Endothelial cell of umbilical vein (primary cell): ENCODE results near the gene EARS2. TPM values are rescaled to one million over a fixed set of nuclear protein-coding genes. Genes with fewer than 3 reads are reported as not detected.

Experiments used
- BruUV-seq: library from RNA; stranded (reverse); fragments of 400-500 nt; replicated peaks from 2 replicates; lab custom pipeline; 2021; lab: Mats Ljungman, UMichigan
- CTCF ChIA-PET: fragments of 300-600, 350-600 bp; sonication (Branson Sonifier 250); formaldehyde crosslinking; loops from one replicate; lab custom pipeline; 2021; ENCODE audit warnings: antibody characterized with exemption, inconsistent platforms; lab: Charles Lee
- POLR2A ChIA-PET: fragments of 300-600, 350-600 bp; sonication (Branson Sonifier 250); formaldehyde crosslinking; loops from one replicate; lab custom pipeline; 2021; ENCODE audit warnings: antibody characterized with exemption, inconsistent platforms; lab: Charles Lee
- DNase-seq: peaks from one replicate; pipeline ENCODE4 v3.0.0-alpha.2; 2011; ENCODE audit warnings: low read depth, low spot score
- FAIRE-seq: peaks from 2 replicates; lab custom pipeline; 2011; peaks lifted over from hg19 to GRCh38; lab: Jason Lieb, UNC
- H2AFZ ChIP-seq: 2 replicates; pipeline ENCODE4 v1.6.0; 2012; ENCODE audit warnings: low read depth, low read length, control low read depth, inconsistent platforms
- H3K27ac ChIP-seq: 2 replicates; pipeline ENCODE4 v1.5.1; 2011; ENCODE audit warnings: low read depth, mild to moderate bottlenecking, control low read depth, low read length, moderate library complexity; ENCODE audit not compliant: insufficient read depth
- H3K27me3 ChIP-seq, 2 experiments: 2 replicates each; pipeline versions ENCODE4 v1.6.0 to v1.6.1; 2011; ENCODE audit warnings: low read length in 2 of 2, mixed read lengths in 1 of 2; ENCODE audit not compliant: control insufficient read depth in 2 of 2, insufficient read depth in 2 of 2
- H3K36me3 ChIP-seq, 2 experiments: 2 replicates in 1 of 2; 3 replicates in 1 of 2; pipeline ENCODE4 v1.5.1; 2011; ENCODE audit warnings: low read length in 2 of 2, mild to moderate bottlenecking in 1 of 2, moderate library complexity in 1 of 2; ENCODE audit not compliant: control insufficient read depth in 2 of 2, insufficient read depth in 2 of 2; ENCODE audit errors: extremely low read depth in 1 of 2
- H3K4me1 ChIP-seq: 3 replicates; pipeline ENCODE4 v1.5.1; 2011; ENCODE audit warnings: mild to moderate bottlenecking, low read length; ENCODE audit not compliant: control insufficient read depth, insufficient read depth; ENCODE audit errors: extremely low read depth
- H3K4me2 ChIP-seq: 2 replicates; pipeline ENCODE4 v1.6.1; 2011; ENCODE audit warnings: low read length, control low read depth, mixed read lengths; ENCODE audit not compliant: insufficient read depth
- H3K4me3 ChIP-seq, 3 experiments: fragments of 200-600 bp in 1 of 3; sonication (generic), shearing (Covaris generic) in 1 of 3; replicated peaks in 1 of 3; 2 replicates each; pipeline ENCODE4 v1.5.1; 2011 to 2016; ENCODE audit warnings: control low read depth in 3 of 3, low read length in 3 of 3, mild to moderate bottlenecking in 2 of 3, inconsistent platforms in 1 of 3, low read depth in 1 of 3, moderate library complexity in 1 of 3; ENCODE audit not compliant: insufficient read depth in 1 of 3
- H3K79me2 ChIP-seq: 2 replicates; pipeline ENCODE4 v1.6.0; 2012; ENCODE audit warnings: low read length, inconsistent platforms; ENCODE audit not compliant: control insufficient read depth, insufficient read depth
- H3K9ac ChIP-seq: replicated peaks from 2 replicates; pipeline ENCODE3; 2011; ENCODE audit warnings: low read length, control low read depth; ENCODE audit not compliant: insufficient read depth; ENCODE audit errors: extremely low read depth
- H3K9me1 ChIP-seq: replicated peaks from 3 replicates; pipeline ENCODE4 v1.6.0; 2011; ENCODE audit warnings: mild to moderate bottlenecking, low read length; ENCODE audit not compliant: control insufficient read depth, insufficient read depth; ENCODE audit errors: extremely low read depth
- H3K9me3 ChIP-seq: replicated peaks from 2 replicates; pipeline ENCODE4 v1.5.1; 2012; ENCODE audit warnings: low read length, inconsistent platforms; ENCODE audit not compliant: control insufficient read depth, insufficient read depth
- H4K20me1 ChIP-seq: replicated peaks from 2 replicates; pipeline ENCODE3; 2011; ENCODE audit warnings: mild to moderate bottlenecking, low read length; ENCODE audit not compliant: control insufficient read depth, insufficient read depth; ENCODE audit errors: extremely low read depth
- EZH2 ChIP-seq: IDR thresholded peaks from 2 replicates; pipeline ENCODE4 v1.6.1; 2012; ENCODE audit warnings: borderline replicate concordance, low read depth, mild to moderate bottlenecking, moderate library complexity, low read length, inconsistent platforms; ENCODE audit not compliant: severe bottlenecking
- FOS ChIP-seq: IDR thresholded peaks from 2 replicates; pipeline ENCODE4 v1.6.1; 2011; ENCODE audit warnings: mild to moderate bottlenecking, low read length, moderate library complexity, borderline replicate concordance; ENCODE audit not compliant: insufficient read depth
- GATA2 ChIP-seq: IDR thresholded peaks from 2 replicates; pipeline ENCODE4 v1.7.0; 2011; ENCODE audit warnings: low read depth, mild to moderate bottlenecking, moderate library complexity, mixed read lengths, low read length; ENCODE audit not compliant: insufficient read length, insufficient read depth
- JUN ChIP-seq: IDR thresholded peaks from 2 replicates; pipeline ENCODE4 v1.6.1; 2011; ENCODE audit warnings: borderline replicate concordance, low read depth; ENCODE audit not compliant: insufficient read length, insufficient read depth
- MYC ChIP-seq: IDR thresholded peaks from one replicate; pipeline ENCODE4 v1.6.1; 2011; ENCODE audit warnings: mild to moderate bottlenecking, low read depth, low read length
- POLR2A ChIP-seq: IDR thresholded peaks from 2 replicates; pipeline ENCODE4 v1.6.1; 2012; ENCODE audit warnings: low read depth, mild to moderate bottlenecking, control low read depth, low read length
- POLR2AphosphoS5 ChIP-seq: IDR thresholded peaks from 2 replicates; pipeline ENCODE4 v1.6.1; 2012; ENCODE audit warnings: low read depth, mild to moderate bottlenecking, control low read depth, low read length, moderate library complexity; ENCODE audit not compliant: insufficient read depth
- dilution Hi-C: fragments of 300-500 bp; cut with MboI; formaldehyde crosslinking; loops from one replicate; pipeline ENCODE4 v1.15.0; 2019; ENCODE audit warnings: low sequenced_read_pairs; ENCODE audit not compliant: extremely low pct_ligation_motif_present
- intact Hi-C: fragments of 100-400 bp; cut with micrococcal nuclease; formaldehyde crosslinking; loops from one replicate; pipeline ENCODE4 v1.10.0; 2022
- polyA plus RNA-seq, 4 experiments: library from polyadenylated mRNA; depleted of rRNA in 3 of 4; stranded (reverse) in 3 of 4; unstranded in 1 of 4; fragments of >200 nt; gene quantifications; 2 replicates each; pipeline versions ENCODE4 v1.2.1 to v1.2.3, GENCODE V29; 2011 to 2012; ENCODE audit warnings: missing spikeins in 1 of 4
- total RNA-seq: library from RNA; stranded (reverse); gene quantifications from 2 replicates; pipeline ENCODE4 v1.2.3, GENCODE V29; 2021
- TF ChIP-seq, protein P1 (sequence below): IDR thresholded peaks from 2 replicates; pipeline ENCODE4 v1.6.1; 2011; ENCODE audit not compliant: insufficient read depth, insufficient read length
- TF ChIP-seq, protein P2 (sequence below), 2 donors: IDR thresholded peaks; 1 replicate in 1 of 2; 2 replicates in 1 of 2; pipeline ENCODE4 v1.5.1; 2011; ENCODE audit warnings: low read length in 2 of 2, mild to moderate bottlenecking in 2 of 2, moderate library complexity in 2 of 2, control low read depth in 1 of 2, inconsistent platforms in 1 of 2, low read depth in 1 of 2; ENCODE audit not compliant: insufficient read depth in 1 of 2; ENCODE audit errors: extremely low read depth in 1 of 2

EARS2 gene
- total and polyA plus RNA-seq, 2 donors (not counting 3 experiments of a cell fraction or from before 2014, with no cell fraction given), result 14.7 to 21.6 TPM

DNA sequence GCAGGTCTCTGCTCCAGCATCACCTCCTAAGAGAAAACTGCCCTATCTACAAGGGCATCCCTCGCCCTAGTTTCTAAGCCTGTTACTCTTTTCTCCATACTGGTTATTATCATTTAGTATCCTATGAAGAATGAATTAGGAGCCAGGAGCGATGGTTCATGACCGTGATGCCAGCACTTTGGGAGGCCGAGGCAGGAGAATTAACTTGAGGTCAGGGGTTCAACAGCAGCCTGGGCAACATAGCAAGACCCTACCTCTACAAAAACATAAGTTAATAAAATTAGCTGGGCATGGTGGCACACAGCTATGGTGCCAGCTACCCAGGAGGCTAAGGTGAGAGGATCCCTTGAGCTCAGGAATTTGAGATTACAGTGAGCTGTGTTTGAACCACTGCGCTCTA lies 7.2 kb downstream of the EARS2 start:
- H3K9ac ChIP-seq, result no peak overlapping the region
- intact Hi-C loops, result no loop called here
- H3K79me2 ChIP-seq, result no peaks in the 10 kb centered on the region
- DNase-seq, result no peak
- no peak overlapping the region for H3K4me3 ChIP-seq
- H3K9me3 ChIP-seq, result no peaks in the 10 kb centered on the region
- CTCF ChIA-PET, result no interaction called here
- no peak overlapping the region for H3K4me2 ChIP-seq
- peaks cover 3 to 18% of the 10 kb centered on the region in 2 experiments for H3K36me3 ChIP-seq
- BruUV-seq, result no TSS peak
- no peaks in the 10 kb centered on the region for H4K20me1 ChIP-seq
- no peaks in the 10 kb centered on the region for H3K27me3 ChIP-seq
- POLR2A ChIA-PET, result no interaction called here
- no peaks in the 10 kb centered on the region for H3K9me1 ChIP-seq
- H3K4me1 ChIP-seq, result no peaks in the 10 kb centered on the region
- FAIRE-seq, result no peak
- TF ChIP-seq, protein P1, sequence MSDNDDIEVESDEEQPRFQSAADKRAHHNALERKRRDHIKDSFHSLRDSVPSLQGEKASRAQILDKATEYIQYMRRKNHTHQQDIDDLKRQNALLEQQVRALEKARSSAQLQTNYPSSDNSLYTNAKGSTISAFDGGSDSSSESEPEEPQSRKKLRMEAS, result no peak
- TF ChIP-seq POLR2AphosphoS5 (no peak), JUN (no peak), POLR2A (no peak), FOS (no peak), EZH2 (no peak), MYC (no peak), GATA2 (no peak)
- TF ChIP-seq, protein P2, sequence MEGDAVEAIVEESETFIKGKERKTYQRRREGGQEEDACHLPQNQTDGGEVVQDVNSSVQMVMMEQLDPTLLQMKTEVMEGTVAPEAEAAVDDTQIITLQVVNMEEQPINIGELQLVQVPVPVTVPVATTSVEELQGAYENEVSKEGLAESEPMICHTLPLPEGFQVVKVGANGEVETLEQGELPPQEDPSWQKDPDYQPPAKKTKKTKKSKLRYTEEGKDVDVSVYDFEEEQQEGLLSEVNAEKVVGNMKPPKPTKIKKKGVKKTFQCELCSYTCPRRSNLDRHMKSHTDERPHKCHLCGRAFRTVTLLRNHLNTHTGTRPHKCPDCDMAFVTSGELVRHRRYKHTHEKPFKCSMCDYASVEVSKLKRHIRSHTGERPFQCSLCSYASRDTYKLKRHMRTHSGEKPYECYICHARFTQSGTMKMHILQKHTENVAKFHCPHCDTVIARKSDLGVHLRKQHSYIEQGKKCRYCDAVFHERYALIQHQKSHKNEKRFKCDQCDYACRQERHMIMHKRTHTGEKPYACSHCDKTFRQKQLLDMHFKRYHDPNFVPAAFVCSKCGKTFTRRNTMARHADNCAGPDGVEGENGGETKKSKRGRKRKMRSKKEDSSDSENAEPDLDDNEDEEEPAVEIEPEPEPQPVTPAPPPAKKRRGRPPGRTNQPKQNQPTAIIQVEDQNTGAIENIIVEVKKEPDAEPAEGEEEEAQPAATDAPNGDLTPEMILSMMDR (IDR thresholded peaks at IDR 0.05; ENCODE audit: extremely low read depth in 1 of 2, insufficient read depth in 1 of 2, low read depth in 1 of 2, low read length in 2 of 2), result no peak
- no peak overlapping the region for H2AFZ ChIP-seq
- H3K27ac ChIP-seq, result no peak overlapping the region
- dilution Hi-C loops, result no loop called here
